Kidney (tissue), 14 donors: ENCODE results near the gene SLC7A8. TPM values are rescaled to one million over a fixed set of nuclear protein-coding genes. Genes with fewer than 3 reads are reported as not detected.

Source experiments
- DNase-seq, 5 donors: peaks; one replicate each; pipeline ENCODE4 v3.0.0-alpha.2; 2013 to 2020
- FAIRE-seq: peaks from 2 replicates; lab custom pipeline; 2012; peaks lifted over from hg19 to GRCh38; lab: Jason Lieb, UNC
- H3K27ac ChIP-seq, 2 donors: one replicate each; pipeline ENCODE4 v1.7.0; 2013; ENCODE audit warnings: low read depth in 2 of 2, low read length in 2 of 2, inconsistent platforms in 1 of 2
- H3K27me3 ChIP-seq: one replicate; pipeline ENCODE4 v1.7.1; 2013; ENCODE audit warnings: low read length, inconsistent platforms; ENCODE audit not compliant: control insufficient read depth, insufficient read depth
- H3K36me3 ChIP-seq, 3 donors: one replicate each; pipeline versions ENCODE4 v1.7.0 to v1.7.1; 2013; ENCODE audit warnings: low read length in 3 of 3, control low read depth in 1 of 3, inconsistent platforms in 1 of 3; ENCODE audit not compliant: insufficient read depth in 3 of 3, control insufficient read depth in 2 of 3
- H3K4me1 ChIP-seq, 3 donors: one replicate each; pipeline versions ENCODE4 v1.7.0 to v1.7.1; 2013; ENCODE audit warnings: low read length in 3 of 3, inconsistent platforms in 1 of 3, low read depth in 1 of 3; ENCODE audit not compliant: control insufficient read depth in 2 of 3, insufficient read depth in 2 of 3
- H3K4me3 ChIP-seq, 3 donors: one replicate each; pipeline versions ENCODE4 v1.7.0 to v1.8.1; 2013; ENCODE audit warnings: low read length in 3 of 3, control low read depth in 1 of 3, inconsistent platforms in 1 of 3
- H3K9ac ChIP-seq, 3 donors: one replicate each; pipeline versions ENCODE4 v1.7.0 to v1.7.1; 2013; ENCODE audit warnings: low read length in 3 of 3, control low read depth in 1 of 3, inconsistent platforms in 1 of 3
- H3K9me3 ChIP-seq, 3 donors: one replicate each; pipeline versions ENCODE4 v1.7.0 to v1.7.1; 2013; ENCODE audit warnings: low read length in 3 of 3, control low read depth in 1 of 3, inconsistent platforms in 1 of 3; ENCODE audit not compliant: control insufficient read depth in 2 of 3, insufficient read depth in 1 of 3
- CTCF ChIP-seq: IDR thresholded peaks from 3 replicates; pipeline ENCODE4 v1.5.1; 2012; ENCODE audit warnings: mild to moderate bottlenecking, moderate library complexity, borderline replicate concordance; ENCODE audit not compliant: insufficient read depth; ENCODE audit errors: extremely low read depth
- intact Hi-C: fragments of 100-400 bp; cut with DNase I; formaldehyde crosslinking; loops from one replicate; pipeline ENCODE4 v1.11.1; 2022
- polyA plus RNA-seq: library from polyadenylated mRNA; stranded (reverse); fragments of 350-450 nt; fragmentation: Illumina TruSeq; extraction: RNeasy Lipid Tissue Mini Kit (QIAGEN cat#74804); gene quantifications from one replicate; pipeline ENCODE4 v1.2.3, GENCODE V29; 2014; ENCODE audit warnings: low read depth, low replicate concordance; ENCODE audit not compliant: insufficient read depth
- total RNA-seq: library from RNA; stranded (reverse); fragmentation: NEBNext Ultra II Directional; extraction: Animal tissue kit (Norgen Biotek cat#: 25700); gene quantifications from one replicate; pipeline ENCODE4 v1.2.1, GENCODE V29; 2021
- donor health status: control.
- donor health status: control.
- donor health status: control.
- donor health status: control.
- donor health status: control.
- donor health status: DM: yes; HTN: yes; CAD: no.
- donor health status: Normal renal cell carcinoma (clear cell type).

The SLC7A8 gene
- total and polyA plus RNA-seq, 2 donors from 2014 or later: 22.9 to 210 TPM

DNA sequence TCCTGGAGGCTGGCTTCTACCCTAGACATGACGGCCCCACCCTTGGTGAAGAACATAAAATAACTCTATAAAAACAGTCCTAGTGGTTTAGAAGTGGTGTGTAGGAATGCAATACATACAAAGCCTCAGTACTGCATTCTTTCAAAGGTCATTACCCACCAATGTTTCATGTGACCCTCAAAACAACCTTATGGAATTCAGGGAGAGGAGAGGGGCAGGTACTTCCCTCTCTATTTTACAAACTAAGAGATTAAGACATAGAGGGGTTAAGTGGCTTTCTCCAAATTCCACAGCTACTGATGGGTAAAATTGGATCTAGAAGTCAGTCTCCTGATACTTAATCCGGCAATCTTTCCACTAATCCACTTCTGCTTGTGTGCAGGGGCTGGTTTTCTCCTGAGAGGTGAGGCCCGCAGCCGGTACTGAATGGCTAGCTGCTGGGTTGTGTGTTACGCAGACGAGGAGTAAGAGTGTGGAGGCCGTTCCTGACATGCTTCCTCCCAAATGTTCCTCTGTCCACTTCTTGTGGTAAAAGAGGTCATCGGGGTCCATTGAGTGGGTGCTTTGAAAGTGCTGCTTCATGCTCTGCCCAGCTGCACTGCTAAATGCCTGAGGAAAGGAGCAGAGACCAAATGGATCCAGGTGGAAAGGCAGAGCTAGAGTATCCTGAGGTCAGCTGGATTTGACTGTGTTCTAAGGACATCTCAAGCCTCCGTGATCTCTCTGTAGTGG is 16.2 kb downstream of the SLC7A8 start:
- no peak for TF ChIP-seq CTCF
- DNase-seq: peak in 2 of 5 donors; percentile 43 to 59
- Histone ChIP-seq H3K4me3 (no peak overlapping the region), H3K27me3 (no peaks in the 10 kb centered on the region), H3K9me3 (no peaks in the 10 kb centered on the region), H3K9ac (peak overlapping the region in 1 of 3 donors; percentile 29), H3K36me3 (peaks cover 0 to 23% (median 8%) of the 10 kb centered on the region in 3 donors), H3K4me1 (peaks cover 2 to 13% (median 8%) of the 10 kb centered on the region in 3 donors), H3K27ac (peak overlapping the region in 1 of 2 donors; percentile 56)
- FAIRE-seq: no peak
- intact Hi-C loops: no loop called here

- Histone ChIP-seq H3K27me3 (no peaks in the 10 kb centered on the region), H3K36me3 (peaks cover 0 to 23% (median 8%) of the 10 kb centered on the region in 3 donors), H3K9me3 (no peaks in the 10 kb centered on the region), H3K4me1 (peaks cover 6 to 15% (median 10%) of the 10 kb centered on the region in 3 donors), H3K9ac (no peak overlapping the region), H3K4me3 (no peak overlapping the region), H3K27ac (no peak overlapping the region)
- no peak for TF ChIP-seq CTCF
- intact Hi-C loops: no loop called here
- FAIRE-seq: no peak
- DNase-seq: no peak
These were observed 18.5 kb downstream of the SLC7A8 start for GRCh38 chr14:23164949-23165348.

- no peak for TF ChIP-seq CTCF
- FAIRE-seq: no peak
- Histone ChIP-seq H3K4me3 (no peak overlapping the region), H3K4me1 (peaks cover 10 to 16% (median 11%) of the 10 kb centered on the region in 3 donors), H3K9ac (no peak overlapping the region), H3K36me3 (peaks cover 0 to 23% (median 13%) of the 10 kb centered on the region in 3 donors), H3K27ac (no peak overlapping the region), H3K27me3 (no peaks in the 10 kb centered on the region), H3K9me3 (no peaks in the 10 kb centered on the region)
- DNase-seq: no peak
- intact Hi-C loops: no loop called here
These were observed 19.2 kb downstream of the SLC7A8 start for GRCh38 chr14:23164250-23164649.
